GM10248 (cell line): ENCODE results near the gene FMN2.

Source experiments
- CTCF ChIA-PET: fragments of 300-600 bp; sonication (Branson Sonifier 250); formaldehyde crosslinking; extraction: SDS; loops from one replicate; lab custom pipeline; 2021; ENCODE audit warnings: antibody characterized with exemption; lab: Yijun Ruan, JAX
- POLR2A ChIA-PET: fragments of 350-650 bp; sonication (Branson Sonifier 250); formaldehyde crosslinking; extraction: SDS; loops from one replicate; lab custom pipeline; 2020; ENCODE audit warnings: antibody characterized with exemption; lab: Yijun Ruan, JAX
- DNase-seq: peaks from one replicate; pipeline ENCODE4 v3.0.0; 2012; ENCODE audit errors: extremely low spot score
- CTCF ChIP-seq: IDR thresholded peaks from 2 replicates; pipeline ENCODE4 v1.5.1; 2012; ENCODE audit warnings: mild to moderate bottlenecking, low read depth; ENCODE audit errors: extremely low read depth, missing control alignments, control extremely low read depth

Gene FMN2

DNA sequence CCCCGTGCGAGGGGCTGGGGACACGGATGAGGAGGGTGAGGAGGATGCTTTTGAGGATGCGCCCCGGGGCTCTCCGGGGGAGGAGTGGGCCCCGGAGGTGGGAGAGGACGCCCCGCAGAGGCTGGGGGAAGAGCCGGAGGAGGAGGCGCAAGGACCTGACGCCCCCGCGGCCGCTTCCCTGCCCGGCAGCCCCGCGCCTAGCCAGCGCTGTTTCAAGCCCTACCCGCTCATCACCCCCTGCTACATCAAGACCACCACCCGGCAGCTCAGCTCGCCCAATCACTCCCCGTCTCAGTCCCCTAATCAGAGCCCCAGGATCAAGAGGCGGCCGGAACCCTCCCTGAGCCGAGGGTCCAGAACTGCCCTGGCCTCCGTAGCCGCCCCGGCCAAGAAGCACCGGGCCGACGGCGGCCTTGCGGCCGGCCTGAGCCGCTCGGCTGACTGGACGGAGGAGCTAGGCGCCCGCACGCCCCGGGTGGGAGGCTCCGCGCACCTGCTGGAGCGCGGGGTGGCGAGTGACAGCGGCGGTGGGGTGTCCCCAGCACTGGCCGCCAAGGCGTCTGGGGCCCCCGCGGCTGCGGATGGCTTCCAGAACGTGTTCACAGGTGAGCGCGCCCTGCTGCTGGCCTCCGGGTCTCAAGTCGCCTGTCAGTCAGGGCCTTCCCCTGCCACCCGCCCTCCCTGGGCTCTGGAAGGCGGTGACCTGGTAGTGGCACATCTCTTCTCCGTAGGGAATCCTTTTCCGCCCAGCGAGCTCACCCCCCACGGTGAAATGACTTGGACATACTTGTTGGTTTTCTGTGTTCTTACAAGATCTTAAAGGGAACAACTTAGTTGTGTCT is 1.7 kb downstream of the FMN2 start:
- TF ChIP-seq CTCF: no peak
- ChIA-PET POLR2A (no interaction called here), CTCF (no interaction called here)
- DNase-seq: no peak

- no peak for TF ChIP-seq CTCF
- CTCF ChIA-PET: no interaction called here
- DNase-seq: no peak
- POLR2A ChIA-PET: no interaction called here
Observed at GRCh38 chr1:240094041-240094722, 2.5 kb downstream of the FMN2 start.

GRCh38 chr1:240096974-240097373 is 5.3 kb downstream of the FMN2 start:
- POLR2A ChIA-PET: no interaction called here
- CTCF ChIA-PET: interaction anchor here (1.1 to 1.5 kb wide), 2 partner anchors 13 to 26 kb away, joined by 3 to 5 read pairs; no protein-coding TSS in a partner anchor
- TF ChIP-seq CTCF: no peak
- DNase-seq: no peak

- TF ChIP-seq CTCF: no peak
- ChIA-PET POLR2A (no interaction called here), CTCF (no interaction called here)
- DNase-seq: no peak
Observed at GRCh38 chr1:240098534-240098933, 6.9 kb downstream of the FMN2 start.

DNA sequence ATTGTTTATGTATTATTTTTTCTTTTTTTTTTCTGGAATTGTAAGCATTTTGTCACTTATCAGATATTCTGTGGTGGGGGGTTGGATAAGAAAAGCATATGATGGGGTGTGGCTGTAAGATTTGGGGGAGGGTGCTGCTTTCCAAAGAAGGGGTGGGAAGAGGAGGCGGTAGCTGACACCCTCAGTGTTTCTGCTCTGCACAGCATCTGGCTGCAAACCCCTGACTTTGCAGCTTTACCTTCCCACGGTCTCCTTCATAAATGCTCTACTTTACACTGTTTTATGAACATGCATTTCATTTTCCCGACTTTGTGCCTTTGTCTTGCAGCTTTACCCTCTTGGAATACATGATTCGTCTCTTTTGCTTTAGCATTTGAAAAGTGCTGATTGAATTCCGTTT is 7.6 kb downstream of the FMN2 start:
- ChIA-PET POLR2A (no interaction called here), CTCF (no interaction called here)

More for the DNA sequence above, 7.6 kb downstream of the FMN2 start:
- TF ChIP-seq CTCF: no peak
- DNase-seq: no peak
